ENCODE results near the gene TMEM114.
"Not testable (repeated sequence)": the region's sequence is repeated elsewhere in the genome, so short reads cannot be mapped to it uniquely, and the experiment has no call there.

TMEM114 gene

DNA sequence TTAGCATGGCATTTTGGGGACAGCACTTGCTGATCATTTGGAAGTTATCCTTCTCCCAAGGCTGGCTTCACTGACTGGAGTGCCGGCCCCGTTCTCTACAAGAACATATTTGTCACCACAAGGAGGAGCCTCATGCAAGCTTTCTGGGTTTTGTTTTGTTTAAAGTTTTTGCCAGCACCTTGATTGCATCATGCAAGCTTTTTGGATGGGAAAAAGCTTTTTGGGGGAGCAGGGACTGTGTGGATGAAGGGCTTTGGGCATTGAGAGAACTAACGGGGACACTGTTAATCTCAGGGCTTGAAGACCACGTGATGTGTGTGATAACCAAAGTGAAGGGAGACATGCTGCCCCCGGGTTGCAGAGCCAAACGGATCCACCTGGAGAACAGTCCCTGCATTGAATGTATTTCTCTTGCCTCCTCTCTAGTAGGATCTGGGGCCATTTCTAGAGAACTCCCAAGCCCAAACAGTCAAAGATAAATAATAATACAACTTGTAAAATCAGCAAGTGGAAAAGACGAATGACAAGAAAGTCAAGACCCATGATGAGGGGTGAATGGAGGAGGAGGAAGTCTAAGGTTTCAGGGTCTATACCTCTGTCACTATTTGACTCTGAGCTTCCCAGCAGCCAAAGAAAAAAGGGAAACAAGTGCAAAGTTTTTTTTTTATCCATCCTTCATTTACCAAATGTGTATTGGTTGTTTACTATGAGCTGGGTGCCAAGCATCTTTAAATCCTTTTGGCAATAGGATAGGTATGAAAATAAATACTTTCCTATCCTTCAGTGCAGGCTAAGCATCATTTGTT lies 17.2 kb downstream of the TMEM114 start:
- DNase-seq = peak; percentile 53

DNA sequence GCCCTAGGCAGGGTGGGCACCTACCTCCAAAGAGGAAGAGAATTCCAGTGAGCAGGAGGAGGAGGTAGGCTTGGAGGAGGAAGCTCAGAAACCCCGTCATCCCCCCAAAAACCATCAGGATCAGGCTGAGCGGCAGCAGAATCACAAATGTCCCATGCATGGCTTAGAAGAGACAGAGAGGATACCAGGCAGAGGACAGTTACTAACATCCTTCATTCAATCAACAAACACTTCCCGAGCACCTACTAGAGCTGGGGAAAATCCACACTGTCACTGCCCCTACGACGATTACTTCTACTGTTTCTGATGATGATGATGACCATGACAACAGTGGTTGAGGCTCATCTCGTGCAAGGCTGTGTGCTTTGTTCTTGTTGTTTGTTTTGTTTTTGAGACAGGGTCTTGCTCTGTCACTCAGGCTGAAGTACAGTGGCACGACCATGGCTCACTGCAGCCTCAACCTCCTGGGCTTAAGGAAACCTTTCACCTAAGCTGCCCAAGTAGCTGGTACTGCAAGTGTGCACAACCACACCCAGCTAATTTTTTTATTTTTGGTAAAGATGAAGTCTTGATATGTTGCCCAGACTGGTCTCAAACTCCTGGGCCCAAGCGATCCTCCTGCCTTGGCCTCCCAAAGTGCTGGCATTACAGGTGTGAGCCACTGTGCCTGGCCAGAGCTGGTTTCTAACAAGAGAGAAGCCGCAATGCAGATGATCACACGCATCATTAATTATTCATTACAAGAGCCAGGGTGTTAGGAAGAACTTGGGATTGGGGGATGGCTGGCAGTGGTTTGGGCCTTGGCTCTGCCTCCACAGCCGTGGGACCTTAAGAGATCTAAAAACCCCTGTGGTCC lies 18.0 kb downstream of the TMEM114 start:
- no peak for DNase-seq

DNA sequence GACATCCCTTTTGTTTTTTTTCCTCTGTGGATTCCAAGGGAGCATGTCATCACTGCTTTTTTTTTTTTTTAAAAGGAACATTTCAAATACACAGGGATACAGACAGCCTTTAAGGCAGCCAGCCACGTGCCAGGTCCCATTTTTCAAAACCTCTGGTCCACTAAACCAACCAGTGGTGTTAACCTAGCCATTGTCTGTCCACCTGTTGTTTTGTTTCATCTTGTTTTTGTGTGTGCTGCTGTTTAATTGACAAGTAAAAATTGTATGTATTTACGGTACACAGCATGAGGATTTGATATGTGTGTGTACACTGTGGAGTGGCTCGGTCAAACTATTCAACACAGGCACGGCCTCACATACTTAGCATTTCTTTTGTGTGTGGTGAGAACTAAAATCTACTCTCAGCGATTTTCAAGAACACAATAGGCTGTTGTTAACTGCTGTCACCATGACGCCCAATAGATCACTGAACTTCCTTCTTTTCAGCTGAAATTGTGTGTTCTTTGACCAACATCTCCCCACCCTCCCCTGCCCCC lies 19.2 kb downstream of the TMEM114 start:
- DNase-seq = no peak

DNA sequence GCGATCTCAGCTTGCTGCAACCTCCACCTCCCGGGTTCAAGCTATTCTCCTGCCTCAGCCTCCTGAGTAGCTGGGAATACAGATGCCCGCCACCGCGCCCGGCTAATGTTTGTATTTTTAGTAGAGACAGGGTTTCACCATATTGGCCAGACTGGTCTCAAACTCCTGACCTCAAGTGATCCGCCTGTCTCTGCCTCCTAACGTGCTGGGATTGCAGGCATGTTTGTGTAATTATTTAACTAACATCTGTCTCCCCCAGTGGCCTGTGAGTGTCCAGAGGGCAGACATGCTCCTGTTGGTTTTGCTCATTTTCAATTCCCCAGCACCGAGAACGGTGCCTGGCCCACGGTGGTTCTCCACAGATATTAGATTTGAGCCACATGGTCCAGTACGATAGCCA lies 19.9 kb downstream of the TMEM114 start:
- not testable (repeated sequence) for DNase-seq

DNA sequence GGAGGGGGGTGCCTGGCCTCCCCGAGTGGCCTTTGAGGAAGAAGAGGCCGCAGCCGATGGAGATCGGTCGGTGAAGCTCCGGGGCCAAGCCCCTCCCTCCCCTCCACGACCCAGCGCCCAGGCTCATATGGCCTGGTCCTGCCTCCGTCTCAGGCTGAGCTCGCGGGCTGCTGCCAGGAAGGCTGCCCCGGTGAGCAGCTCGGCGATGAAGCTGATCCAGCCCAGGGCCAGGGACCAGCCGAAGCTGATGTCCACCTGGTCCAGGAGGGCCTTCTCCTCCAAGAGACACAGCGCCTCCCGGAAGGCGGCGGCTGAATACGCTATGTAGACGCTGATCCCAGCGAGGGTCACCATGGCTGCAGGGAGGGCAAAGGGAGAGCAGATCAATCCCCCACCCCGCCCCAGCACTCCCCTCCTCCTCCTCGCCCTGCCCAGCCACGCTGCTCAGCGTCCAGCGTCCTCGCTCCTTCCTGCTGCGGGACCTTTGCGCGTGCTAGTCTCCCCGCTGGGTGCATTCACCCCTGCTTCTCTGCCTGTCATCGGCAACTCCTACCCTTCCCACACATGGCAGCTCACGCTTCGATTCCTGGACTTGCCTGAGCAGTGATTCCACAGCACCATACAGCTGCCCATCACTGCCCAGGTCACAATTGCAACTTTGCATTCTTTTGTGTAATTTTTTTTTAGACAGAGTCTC lies 20.5 kb downstream of the TMEM114 start:
- no peak for DNase-seq

DNA sequence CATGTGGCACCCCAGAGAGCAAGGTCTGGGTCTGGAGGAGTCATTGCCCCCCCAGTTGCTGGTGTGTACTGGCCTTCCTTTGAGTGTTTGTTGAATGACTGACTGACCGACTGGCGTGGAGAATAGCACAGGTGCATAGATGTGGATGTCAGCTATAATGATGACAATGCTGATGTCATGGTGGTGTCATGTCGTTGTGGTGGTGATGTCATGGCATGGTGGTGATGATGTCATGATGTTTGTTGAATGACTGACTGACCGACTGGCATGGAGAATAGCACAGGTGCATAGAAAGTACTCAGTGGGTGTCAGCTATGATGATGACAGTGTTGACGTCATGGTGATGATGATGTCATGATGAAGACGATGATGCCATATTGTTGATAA lies 22.1 kb downstream of the TMEM114 start:
- no peak for DNase-seq

DNA sequence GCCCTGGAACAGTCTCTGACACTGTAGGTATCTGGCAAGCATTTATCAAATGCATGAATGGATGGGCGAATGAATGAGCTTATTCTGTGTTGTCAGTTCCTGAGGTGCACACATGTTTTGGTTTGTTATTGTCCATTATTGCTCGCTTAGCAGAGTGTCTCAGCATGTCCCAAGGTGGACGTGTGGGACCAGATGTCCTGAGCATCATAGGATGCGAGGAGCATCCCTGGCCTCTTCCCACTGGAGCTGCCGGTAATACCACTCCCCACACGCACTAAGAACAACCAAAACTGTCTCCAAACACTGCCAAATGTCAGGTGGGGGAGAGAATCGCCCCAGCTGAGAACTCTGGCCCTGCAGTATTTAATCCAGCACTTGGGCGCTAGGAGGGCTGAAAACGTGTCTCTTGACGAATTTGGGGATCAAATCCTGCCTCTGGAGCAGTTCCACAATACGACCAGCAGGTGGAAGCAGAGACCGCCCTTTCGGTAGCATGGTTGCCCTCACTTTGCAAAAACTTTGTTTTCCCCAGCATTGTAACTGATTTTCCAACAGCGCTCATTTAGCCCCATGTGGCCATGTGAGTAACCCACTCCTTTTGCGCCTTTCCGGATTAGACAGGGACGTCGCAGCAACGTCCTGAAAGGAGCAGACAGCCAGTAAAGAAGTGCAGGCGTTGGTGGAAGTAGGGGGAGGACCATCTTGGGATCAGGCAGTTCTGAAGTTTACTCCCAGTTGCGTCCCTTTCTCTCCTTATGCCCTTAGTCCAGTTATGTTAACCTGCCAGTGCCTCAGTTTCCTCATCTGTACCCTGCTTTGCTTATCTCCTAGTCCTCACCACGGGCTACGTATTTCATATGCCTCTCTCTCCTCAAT lies 22.7 kb downstream of the TMEM114 start:
- peak; percentile 82 for DNase-seq

DNA sequence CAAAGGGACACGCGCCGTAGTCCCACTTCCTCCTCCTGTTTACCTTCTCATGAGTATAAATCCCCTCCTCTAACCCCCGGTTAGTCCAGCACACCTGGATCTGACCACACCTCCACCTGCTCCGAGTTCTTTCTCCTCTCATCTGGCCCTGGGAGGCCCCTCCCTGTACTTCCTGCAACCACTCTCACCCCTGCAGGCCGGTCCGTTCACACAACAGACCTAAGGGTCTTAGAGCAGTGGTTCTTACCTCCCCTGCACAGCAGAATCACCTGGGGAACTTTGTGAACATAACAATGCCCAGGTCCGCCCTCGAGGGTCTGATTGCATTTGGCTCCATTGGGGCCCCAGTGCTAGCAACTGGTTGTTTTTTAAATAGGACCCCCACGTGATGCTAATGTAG lies 24.8 kb downstream of the TMEM114 start:
- no peak for DNase-seq

DNA sequence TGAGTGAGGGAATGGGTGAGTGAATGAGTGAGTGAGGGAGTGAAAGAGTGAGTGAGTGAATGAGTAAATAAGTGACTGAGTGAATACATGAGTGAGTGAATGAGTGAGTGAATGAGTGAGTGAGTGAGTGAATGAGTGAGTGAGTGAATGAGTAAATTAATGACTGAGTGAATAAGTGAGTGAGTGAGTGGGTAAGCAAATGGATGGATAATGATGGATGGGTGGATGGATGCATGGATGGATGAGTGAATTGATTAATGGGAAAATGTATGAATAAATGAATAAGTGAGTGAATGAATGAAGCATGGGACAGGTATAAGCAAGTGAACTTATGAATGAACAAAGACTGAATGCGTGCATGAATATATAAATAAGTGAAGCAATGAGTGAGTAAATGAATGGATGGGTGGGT lies 25.4 kb downstream of the TMEM114 start:
- DNase-seq = no peak

DNA sequence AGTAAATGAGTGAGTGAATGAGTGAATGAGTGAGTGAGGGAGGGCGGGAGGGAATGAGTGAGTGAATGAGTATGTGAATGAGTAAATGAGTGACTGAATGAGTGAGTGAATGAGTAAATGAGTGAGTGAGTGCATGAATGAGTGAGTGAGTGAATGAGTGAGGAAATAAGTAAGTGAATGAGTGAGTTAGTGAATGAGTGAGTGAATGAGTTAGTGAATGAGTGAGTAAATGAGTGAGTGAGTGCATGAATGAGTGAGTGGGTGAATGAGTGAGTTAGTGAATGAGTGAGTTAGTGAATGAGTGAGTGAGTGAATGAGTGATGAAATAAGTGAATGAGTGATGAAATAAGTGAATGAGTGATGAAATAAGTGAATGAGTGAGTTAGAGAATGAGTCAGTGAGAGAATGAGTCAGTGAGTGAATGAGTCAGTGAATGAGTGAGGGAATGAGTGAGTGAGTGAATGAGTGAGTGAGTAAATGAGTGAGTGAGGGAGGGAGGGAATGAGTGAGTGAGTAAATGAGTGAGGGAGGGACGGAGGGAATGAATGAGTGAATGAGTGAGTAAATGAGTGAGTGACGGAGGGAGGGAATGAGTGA lies 26.3 kb downstream of the TMEM114 start:
- not testable (repeated sequence) for DNase-seq

DNA sequence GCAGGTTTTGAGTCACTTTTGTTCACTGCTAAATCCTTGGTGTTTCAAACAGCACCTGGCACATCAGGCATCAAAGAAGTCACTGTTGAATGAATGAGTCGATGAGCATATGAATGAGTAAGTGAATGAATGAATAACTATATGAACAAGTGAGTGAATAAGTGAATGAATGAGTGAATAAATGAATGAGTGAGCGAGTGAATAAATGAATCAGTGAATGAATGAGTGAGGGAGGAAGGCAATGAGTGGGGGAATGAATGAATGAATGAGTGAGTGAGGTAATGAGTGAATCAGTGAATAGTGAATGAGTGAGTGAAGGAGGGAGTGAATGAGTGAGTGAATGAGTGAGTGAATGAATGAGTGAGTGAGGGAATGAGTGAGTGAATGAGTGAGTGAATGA lies 28.8 kb downstream of the TMEM114 start:
- no peak for DNase-seq

DNA sequence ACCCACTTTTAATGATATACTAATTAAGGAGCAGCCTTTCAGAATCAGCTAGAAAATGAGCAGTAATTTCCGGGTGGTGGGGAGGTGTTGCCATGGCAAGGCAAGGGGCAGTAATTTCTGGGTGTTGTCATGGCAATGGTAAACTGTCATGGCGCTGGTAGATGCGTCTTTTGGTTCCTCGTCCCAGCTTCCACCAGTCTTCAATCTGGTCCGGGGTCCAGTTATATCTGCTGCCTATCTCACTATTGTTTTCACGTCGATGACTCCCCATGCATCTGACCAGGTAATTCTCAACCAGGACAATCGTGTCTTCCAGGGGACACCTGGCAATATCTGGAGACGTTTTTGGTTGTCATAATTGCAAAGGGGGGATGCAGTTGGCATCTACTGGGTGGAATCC lies 34.9 kb downstream of the TMEM114 start:
- no peak for DNase-seq

DNA sequence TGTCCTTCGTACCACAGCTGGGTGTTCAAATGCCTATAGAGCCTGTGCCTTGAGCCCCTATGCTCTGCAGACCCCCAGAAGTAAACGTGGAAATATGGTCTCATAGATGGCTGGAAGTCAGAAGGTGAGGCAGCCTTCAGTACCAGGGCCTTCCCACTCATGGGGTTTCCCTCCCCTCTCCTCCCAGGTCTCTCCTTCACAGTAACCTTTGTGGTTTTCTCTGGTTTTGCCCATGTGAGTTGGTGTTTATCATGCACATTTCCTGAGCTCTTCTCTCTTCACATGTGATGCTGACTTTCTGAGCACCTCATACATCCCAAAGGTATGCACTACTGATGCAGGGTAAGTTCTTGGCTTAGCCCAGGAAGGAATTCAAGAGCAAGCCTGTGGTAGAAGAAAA lies 35.4 kb downstream of the TMEM114 start:
- no peak for DNase-seq

DNA sequence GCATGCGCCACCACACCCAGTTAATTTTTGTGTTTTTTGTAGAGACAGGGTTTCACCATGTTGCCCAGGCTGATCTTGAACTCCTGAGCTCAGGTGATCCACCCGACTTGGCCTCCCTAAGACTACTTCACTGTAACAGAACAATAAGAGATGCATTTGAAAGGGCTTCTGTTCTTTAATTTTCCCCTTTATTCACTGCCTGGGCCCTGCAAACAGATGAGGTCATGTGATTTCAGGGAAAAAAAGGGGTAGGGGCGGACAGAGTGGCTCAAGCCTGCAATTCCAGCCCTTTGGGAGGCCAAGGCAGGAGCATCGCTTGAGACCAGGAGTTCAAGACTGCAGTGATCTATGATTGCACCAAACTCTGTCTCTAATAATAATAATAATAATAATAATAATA lies 36.3 kb downstream of the TMEM114 start:
- no peak for DNase-seq

DNA sequence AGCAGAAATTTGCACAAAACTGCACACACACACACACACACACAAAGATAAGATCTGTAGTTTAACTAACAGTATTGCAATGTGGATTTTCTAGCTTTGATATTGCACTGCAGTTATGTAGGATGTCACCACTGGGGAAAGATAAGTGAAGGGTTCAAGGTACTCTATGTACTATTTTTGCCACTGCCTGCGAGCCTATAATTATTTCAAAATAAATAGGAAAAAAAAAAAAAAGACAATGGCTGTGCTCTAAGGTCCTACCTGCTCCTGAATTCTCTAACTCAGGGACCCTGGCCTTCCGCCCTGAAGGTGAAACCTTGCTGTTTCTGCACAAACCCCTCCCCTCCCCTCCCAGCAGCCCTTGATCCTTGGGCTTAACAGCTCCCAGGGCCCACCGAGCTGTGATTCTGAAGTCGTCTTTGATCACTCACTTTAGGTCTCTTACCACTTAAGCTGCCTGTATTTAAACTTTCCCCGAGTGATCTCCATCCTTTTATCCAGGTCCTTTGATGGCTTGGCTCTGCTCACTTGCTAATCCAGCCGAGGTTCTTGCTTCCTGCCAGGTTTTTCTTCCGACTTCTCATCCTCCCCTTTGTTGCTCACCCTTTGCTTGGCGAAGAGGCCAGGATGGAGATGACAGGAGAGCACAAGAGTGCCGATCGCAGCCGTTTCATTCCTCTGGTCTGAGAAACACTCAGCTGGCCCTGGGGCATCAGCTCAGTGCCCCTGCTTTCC lies 37.7 kb downstream of the TMEM114 start:
- DNase-seq = no peak

DNA sequence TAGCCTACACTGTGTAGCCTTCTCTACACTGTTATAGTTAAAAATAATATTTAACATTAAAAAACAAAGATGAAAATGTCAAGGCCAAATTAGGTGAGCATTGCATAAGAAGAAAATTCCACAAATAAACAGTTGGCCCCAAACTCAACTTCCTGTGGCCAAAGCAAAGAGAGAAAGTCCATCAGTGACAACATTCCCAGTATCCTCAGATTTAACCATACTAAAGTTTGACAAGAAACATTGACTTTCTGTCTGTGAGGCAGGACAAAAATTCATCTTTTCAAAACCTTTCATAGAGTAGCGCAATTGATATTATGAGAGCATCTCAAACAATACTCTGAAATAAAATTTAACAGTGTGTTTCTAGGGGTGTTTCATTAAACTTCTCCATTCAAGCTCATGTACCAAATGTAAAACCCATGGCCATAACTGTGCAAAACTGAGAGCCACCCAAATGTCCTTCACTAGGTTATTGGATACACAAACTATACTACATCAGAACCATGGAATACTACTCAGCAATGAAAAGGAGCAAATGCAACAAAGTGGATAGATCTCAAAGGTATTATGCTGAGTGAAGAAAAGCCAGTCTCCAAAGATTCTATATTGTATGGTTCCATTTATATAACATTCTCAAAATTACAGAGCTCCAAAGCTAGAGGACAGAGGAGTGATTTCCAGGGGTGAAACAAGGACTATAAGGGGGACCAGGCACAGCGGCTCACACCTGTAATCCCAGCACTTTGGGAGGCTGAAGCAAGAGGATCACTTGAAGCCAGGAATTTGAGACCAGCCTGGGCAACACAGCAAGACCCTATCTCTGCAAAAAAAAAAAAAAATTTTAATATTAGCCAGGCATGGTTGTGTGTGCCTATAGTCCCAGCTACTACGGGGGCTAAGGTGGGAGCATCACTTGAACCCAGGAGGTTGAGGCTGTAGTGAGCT lies 38.7 kb downstream of the TMEM114 start:
- DNase-seq = no peak

DNA sequence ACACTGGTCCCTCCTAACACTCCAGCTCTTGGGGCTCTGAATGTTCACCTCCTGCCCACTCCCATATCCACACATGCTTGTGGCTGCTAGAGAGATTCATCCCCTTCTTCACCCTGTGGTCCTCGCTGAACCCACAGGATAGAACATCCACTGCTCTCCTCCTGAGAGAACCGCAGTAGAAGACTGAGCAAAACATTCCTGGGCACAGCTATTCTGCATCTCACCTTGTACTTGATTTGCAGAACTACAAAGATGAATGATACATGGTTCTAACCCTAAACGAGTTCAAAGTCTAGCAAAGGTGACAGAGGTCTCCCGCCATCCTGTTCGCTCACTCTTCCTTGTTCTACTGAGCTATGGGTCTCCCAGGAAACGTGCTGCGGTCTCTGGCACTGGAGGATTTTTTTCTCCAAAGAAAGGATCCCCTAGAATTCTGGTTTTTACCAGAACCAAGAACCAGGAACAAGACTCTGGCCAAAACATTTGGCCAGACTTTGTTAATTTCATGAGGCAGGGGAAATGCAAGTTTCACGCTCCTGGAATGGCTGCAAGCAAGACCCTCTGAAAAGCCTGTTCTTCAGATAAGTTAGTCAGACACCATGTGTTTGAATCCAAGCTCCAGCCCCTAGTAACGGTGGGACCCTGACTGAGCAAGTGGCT lies 39.5 kb downstream of the TMEM114 start:
- DNase-seq = no peak

DNA sequence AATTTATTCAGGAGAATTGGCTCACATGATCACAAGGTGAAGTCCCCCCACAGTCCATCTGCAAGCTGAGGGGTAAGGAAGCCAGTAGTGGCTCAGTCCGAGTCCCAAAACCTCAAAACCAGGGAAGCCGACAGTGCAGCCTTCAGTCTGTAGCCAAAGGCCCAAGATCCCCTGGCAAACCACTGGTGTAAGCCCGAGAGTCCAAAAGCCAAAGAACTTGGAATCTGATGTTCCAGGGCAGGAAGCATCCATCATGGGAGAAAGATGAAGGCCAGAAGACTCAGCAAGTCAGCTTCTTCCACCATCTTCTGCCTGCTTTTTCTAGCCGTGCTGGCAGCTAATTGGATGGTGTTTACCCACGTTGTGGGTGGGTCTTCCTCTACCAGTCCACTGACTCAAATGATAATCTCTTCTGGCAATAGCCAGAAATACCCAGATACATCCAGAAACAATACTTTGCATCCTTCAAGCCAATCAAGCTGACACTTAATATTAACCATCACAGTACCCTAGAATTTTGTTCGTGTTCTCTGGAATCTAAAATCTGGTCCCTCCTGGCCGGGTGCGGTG lies 40.4 kb downstream of the TMEM114 start:
- DNase-seq = no peak

DNA sequence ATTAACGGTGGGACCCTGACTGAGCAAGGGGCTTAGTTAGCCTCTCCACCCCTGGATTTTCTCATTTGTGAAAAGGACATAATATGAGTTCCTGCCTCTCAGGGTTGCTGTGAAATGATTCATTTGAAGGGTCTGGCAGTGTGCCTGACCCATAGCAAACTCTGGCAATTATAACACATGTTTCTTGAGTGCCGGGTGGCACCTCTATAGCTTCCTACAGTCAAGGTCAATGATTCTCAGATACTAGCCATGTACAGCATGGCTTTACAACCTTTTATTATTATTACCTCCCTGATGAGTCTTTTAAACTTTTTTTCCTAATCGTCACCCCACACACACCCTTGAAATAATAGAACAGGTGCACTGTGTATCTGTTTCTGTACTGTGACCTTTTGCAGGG lies 42.1 kb downstream of the TMEM114 start:
- DNase-seq = no peak

All from right forelimb (tissue), 1 donor.